GM23338 (cell line): ENCODE measurements around the gene OR2S2. TPM values are rescaled to one million over a fixed set of nuclear protein-coding genes. Genes with fewer than 3 reads are reported as not detected.

Source experiments
- ATAC-seq: fragments of 200-7000 bp; cut with Tn5 transposase; 3 replicates; pipeline ENCODE4 v1.9.1; 2020
- DNase-seq: peaks from one replicate; pipeline ENCODE4 v3.0.0-alpha.2; 2015; ENCODE audit warnings: low spot score
- H2AFZ ChIP-seq: fragments of 200-600 bp; sonication (generic); 2 replicates; pipeline ENCODE4 v1.8.0; 2016; ENCODE audit warnings: antibody characterized with exemption, mild to moderate bottlenecking, moderate library complexity
- H3F3A ChIP-seq: fragments of 200-600 bp; sonication (generic); replicated peaks from 2 replicates; pipeline ENCODE4 v1.8.0; 2017; ENCODE audit warnings: antibody characterized with exemption, mixed run types, low read depth
- H3K27ac ChIP-seq: fragments of 200-600 bp; sonication (generic); 2 replicates; pipeline ENCODE4 v1.6.1; 2016; ENCODE audit warnings: low read depth
- H3K27me3 ChIP-seq: fragments of 200-600 bp; sonication (generic); 2 replicates; pipeline ENCODE4 v1.8.0; 2016; ENCODE audit warnings: mild to moderate bottlenecking, mixed run types, moderate library complexity; ENCODE audit not compliant: insufficient read depth
- H3K36me3 ChIP-seq: fragments of 200-600 bp; sonication (generic); 2 replicates; pipeline ENCODE4 v1.8.0; 2016; ENCODE audit warnings: mild to moderate bottlenecking; ENCODE audit not compliant: insufficient read depth
- H3K4me1 ChIP-seq: fragments of 200-600 bp; sonication (generic); 2 replicates; pipeline ENCODE4 v1.8.0; 2016; ENCODE audit warnings: mild to moderate bottlenecking, moderate library complexity; ENCODE audit not compliant: insufficient read depth
- H3K4me2 ChIP-seq: fragments of 200-600 bp; sonication (generic); 2 replicates; pipeline ENCODE4 v1.7.1; 2017; ENCODE audit warnings: mixed run types
- H3K4me3 ChIP-seq: fragments of 200-600 bp; sonication (generic); 2 replicates; pipeline ENCODE4 v1.6.1; 2016; ENCODE audit warnings: mixed run types
- H3K79me2 ChIP-seq: fragments of 200-600 bp; sonication (generic); replicated peaks from 2 replicates; pipeline ENCODE4 v1.8.0; 2017; ENCODE audit warnings: mild to moderate bottlenecking; ENCODE audit not compliant: insufficient read depth
- H3K9me2 ChIP-seq: fragments of 200-600 bp; sonication (generic); 2 replicates; pipeline ENCODE4 v1.8.0; 2017; ENCODE audit not compliant: insufficient read depth
- H4K20me1 ChIP-seq: fragments of 200-600 bp; sonication (generic); replicated peaks from 2 replicates; pipeline ENCODE4 v1.8.0; 2017; ENCODE audit warnings: mild to moderate bottlenecking; ENCODE audit not compliant: insufficient read depth
- H3K27ac Mint-ChIP-seq: 2 replicates; pipeline ENCODE4 v1.8.0; 2020; ENCODE audit warnings: inconsistent platforms, mild to moderate bottlenecking, moderate library complexity, mixed read lengths
- H3K27me3 Mint-ChIP-seq: 3 replicates; pipeline ENCODE4 v1.8.0; 2022; ENCODE audit warnings: low read depth, mild to moderate bottlenecking, moderate library complexity, mixed read lengths, inconsistent platforms; ENCODE audit not compliant: insufficient read depth, poor library complexity
- H3K36me3 Mint-ChIP-seq: 3 replicates; pipeline ENCODE4 v1.8.0; 2021; ENCODE audit warnings: low read depth, mild to moderate bottlenecking, inconsistent platforms, moderate library complexity, mixed read lengths
- H3K4me1 Mint-ChIP-seq: 3 replicates; pipeline ENCODE4 v1.8.0; 2020; ENCODE audit warnings: mild to moderate bottlenecking, inconsistent platforms, mixed read lengths
- H3K4me3 Mint-ChIP-seq: 3 replicates; pipeline ENCODE4 v1.8.0; 2021; ENCODE audit warnings: moderate library complexity, mild to moderate bottlenecking, inconsistent platforms, mixed read lengths
- H3K9me3 Mint-ChIP-seq: 3 replicates; pipeline ENCODE4 v1.8.0; 2020; ENCODE audit warnings: moderate library complexity, mild to moderate bottlenecking, inconsistent platforms, mixed read lengths
- CREB1 ChIP-seq: fragments of 250-450 bp; sonication (Bioruptor Pico); IDR thresholded peaks from 2 replicates; pipeline ENCODE4 v1.5.0; 2020; ENCODE audit warnings: low read depth, mild to moderate bottlenecking, moderate library complexity
- CTCF ChIP-seq, 2 experiments: fragments of 200-600 bp in 1 of 2; sonication (generic) in 1 of 2; conservative IDR thresholded peaks; 2 replicates each; pipeline versions ENCODE4 v1.5.1 to v1.6.1; 2016 to 2017; ENCODE audit warnings: antibody characterized with exemption in 2 of 2, low read depth in 2 of 2, mild to moderate bottlenecking in 2 of 2, moderate library complexity in 1 of 2
- EZH2 ChIP-seq: fragments of 200-600 bp; sonication (generic); IDR thresholded peaks from one replicate; pipeline ENCODE4 v1.8.0; 2017; ENCODE audit warnings: antibody characterized with exemption, mild to moderate bottlenecking, low read depth; ENCODE audit not compliant: unreplicated experiment
- EZH2phosphoT487 ChIP-seq: fragments of 200-600 bp; sonication (generic); IDR thresholded peaks from one replicate; pipeline ENCODE4 v1.8.1; 2018; ENCODE audit warnings: antibody characterized with exemption; ENCODE audit not compliant: unreplicated experiment
- JUNB ChIP-seq: IDR thresholded peaks from one replicate; pipeline ENCODE4 v1.6.1; 2016; ENCODE audit warnings: antibody characterized with exemption; ENCODE audit not compliant: unreplicated experiment
- NANOG ChIP-seq: IDR thresholded peaks from 2 replicates; pipeline ENCODE4 v1.6.1; 2016; ENCODE audit warnings: antibody characterized with exemption, borderline replicate concordance
- POLR2AphosphoS5 ChIP-seq: IDR thresholded peaks from 2 replicates; pipeline ENCODE4 v1.6.1; 2016; ENCODE audit warnings: antibody characterized with exemption, low read depth
- REST ChIP-seq: IDR thresholded peaks from one replicate; pipeline ENCODE4 v1.6.1; 2018; ENCODE audit warnings: antibody characterized with exemption; ENCODE audit not compliant: unreplicated experiment
- ZNF114 ChIP-seq: fragments of 250-450 bp; sonication (Bioruptor Pico); IDR thresholded peaks from 2 replicates; pipeline ENCODE4 v1.5.0; 2020; ENCODE audit warnings: mild to moderate bottlenecking, moderate library complexity
- ZNF462 ChIP-seq: fragments of 250-450 bp; sonication (Bioruptor Pico); IDR thresholded peaks from 2 replicates; pipeline ENCODE4 v1.5.0; 2020; ENCODE audit warnings: mild to moderate bottlenecking, moderate library complexity
- long read RNA-seq: library from polyadenylated mRNA; unstranded; transcript quantifications from one replicate; pipeline ENCODE4 v2.0.0, GENCODE V29; 2020; ENCODE audit not compliant: unreplicated experiment
- polyA plus RNA-seq: library from polyadenylated mRNA; unstranded; fragments of >200 nt; fragmentation: Nextera tagmentation; extraction: Ambion mirVana; gene quantifications from 2 replicates; pipeline ENCODE4 v1.2.1, GENCODE V29; 2016
- total RNA-seq: library from RNA; depleted of rRNA; stranded (reverse); fragments of >200 nt; shearing (Covaris generic); gene quantifications from 2 replicates; pipeline ENCODE4 v1.2.3, GENCODE V29; 2014; rRNA removed

OR2S2 gene, protein sequence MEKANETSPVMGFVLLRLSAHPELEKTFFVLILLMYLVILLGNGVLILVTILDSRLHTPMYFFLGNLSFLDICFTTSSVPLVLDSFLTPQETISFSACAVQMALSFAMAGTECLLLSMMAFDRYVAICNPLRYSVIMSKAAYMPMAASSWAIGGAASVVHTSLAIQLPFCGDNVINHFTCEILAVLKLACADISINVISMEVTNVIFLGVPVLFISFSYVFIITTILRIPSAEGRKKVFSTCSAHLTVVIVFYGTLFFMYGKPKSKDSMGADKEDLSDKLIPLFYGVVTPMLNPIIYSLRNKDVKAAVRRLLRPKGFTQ
- total RNA-seq = not detected in 2 replicates
- not detected in 2 replicates for polyA plus RNA-seq
- long read RNA-seq = 0 reads

- no peak for TF ChIP-seq EZH2
- no peak for TF ChIP-seq POLR2AphosphoS5
- no peak for TF ChIP-seq CREB1 (CRISPR knock-in tag)
- TF ChIP-seq EZH2phosphoT487 = no peak
- no peak for TF ChIP-seq ZNF114 (CRISPR knock-in tag)
- no peak for TF ChIP-seq CTCF (conservative IDR thresholded peaks at IDR 0.05; ENCODE audit: low read depth in 2 of 2)
- no peak for TF ChIP-seq JUNB
- TF ChIP-seq ZNF462 (CRISPR knock-in tag) = no peak
- no peak for TF ChIP-seq REST
- no peak for TF ChIP-seq NANOG
- Mint-ChIP-seq H3K4me1 (peaks cover 3% of the 10 kb centered on the region; the same call in 2 of the 3 replicates), H3K27ac (no peak within 1 kb of the TSS), H3K27me3 (peaks cover 5% of the 10 kb centered on the region), H3K4me3 (no peak within 1 kb of the TSS), H3K9me3 (no peaks in the 10 kb centered on the region), H3K36me3 (no peaks in the 10 kb centered on the region)
- Histone ChIP-seq H3K4me1 (peaks cover 4% of the 10 kb centered on the region; the same call in 1 of the 2 replicates), H3K27me3 (peaks cover 3% of the 10 kb centered on the region; the same call in 1 of the 2 replicates), H3K79me2 (no peaks in the 10 kb centered on the region), H3K4me2 (no peak within 1 kb of the TSS), H3K36me3 (no peaks in the 10 kb centered on the region), H3K9me2 (no peaks in the 10 kb centered on the region), H2AFZ (no peak within 1 kb of the TSS), H4K20me1 (no peaks in the 10 kb centered on the region), H3K4me3 (no peak within 1 kb of the TSS), H3F3A (no peaks in the 10 kb centered on the region), H3K27ac (no peak within 1 kb of the TSS)
- no peak for DNase-seq
- no peak for ATAC-seq
These were observed at the start of gene OR2S2 for GRCh38 chr9:35958104-35958837. OR2S2 (minus strand) TSS chr9:35958154; CDS start chr9:35958098, 56 bp downstream.
